SK-N-SH (cell line): ENCODE results near the gene NAE1.

Source experiments
- EP300 ChIP-seq, 2 experiments: IDR thresholded peaks; 2 replicates each; pipeline versions ENCODE4 v1.4.0 to v1.6.1; 2012; ENCODE audit warnings: borderline replicate concordance in 1 of 2, low read depth in 1 of 2, low read length in 1 of 2
- NRF1 ChIP-seq: IDR thresholded peaks from 2 replicates; pipeline ENCODE4 v1.6.1; 2012; ENCODE audit warnings: low read depth, mild to moderate bottlenecking, low read length
- RCOR1 ChIP-seq: fragments of 150-350 bp; IDR thresholded peaks from 2 replicates; pipeline ENCODE4 v1.6.1; 2017; ENCODE audit warnings: antibody characterized with exemption, low read length
- TAF1 ChIP-seq: IDR thresholded peaks from 2 replicates; pipeline ENCODE4 v1.6.1; 2012; ENCODE audit warnings: low read depth, mild to moderate bottlenecking, low read length, moderate library complexity, borderline replicate concordance
- TF ChIP-seq, protein P1 (sequence below): fragments of 200-600 bp; sonication (generic); IDR thresholded peaks from 2 replicates; pipeline ENCODE4 v1.6.1; 2017; ENCODE audit warnings: antibody characterized with exemption, mild to moderate bottlenecking, moderate library complexity
- TF ChIP-seq, protein P2 (sequence below): IDR thresholded peaks from 2 replicates; pipeline ENCODE4 v1.6.1; 2012; ENCODE audit warnings: mild to moderate bottlenecking, low read depth, low read length, moderate library complexity
- TF ChIP-seq, protein P3 (sequence below): IDR thresholded peaks from 2 replicates; pipeline ENCODE4 v1.4.0; 2012; ENCODE audit warnings: low read depth

DNA sequence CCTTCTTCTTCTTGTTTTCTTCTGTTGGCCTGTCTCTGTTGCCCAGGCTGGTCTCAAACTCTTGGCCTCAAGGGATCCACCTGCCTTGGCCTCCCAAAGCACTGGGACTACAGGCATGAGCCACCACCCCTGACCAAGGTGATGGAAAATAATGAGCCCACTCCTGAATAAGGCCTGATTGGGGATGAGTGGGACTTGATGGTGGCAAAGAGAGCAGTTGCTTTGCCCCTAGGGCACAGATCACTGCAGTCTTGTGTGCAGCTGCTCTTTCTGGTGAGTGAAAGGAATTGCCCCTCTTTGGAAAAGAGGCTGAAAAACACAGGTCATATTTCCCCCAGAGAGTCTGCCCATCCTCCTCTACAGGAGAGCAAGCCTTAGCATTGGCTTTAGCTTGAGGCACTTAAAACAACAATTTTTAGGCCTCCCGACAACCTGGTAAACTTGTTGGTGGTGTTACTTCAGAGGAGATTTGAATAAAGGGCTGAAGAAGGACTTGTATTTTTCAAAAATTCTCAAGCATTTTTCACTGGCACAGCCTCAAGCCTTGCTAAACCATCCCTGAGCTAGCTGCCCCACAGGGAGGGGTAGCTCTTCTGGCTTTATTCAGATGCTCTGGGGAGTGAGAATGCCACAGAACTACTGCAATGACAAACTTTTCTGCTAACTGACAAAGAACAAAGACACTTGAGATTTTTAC lies 43.5 kb upstream of the NAE1 start:
- TF ChIP-seq, protein P1, sequence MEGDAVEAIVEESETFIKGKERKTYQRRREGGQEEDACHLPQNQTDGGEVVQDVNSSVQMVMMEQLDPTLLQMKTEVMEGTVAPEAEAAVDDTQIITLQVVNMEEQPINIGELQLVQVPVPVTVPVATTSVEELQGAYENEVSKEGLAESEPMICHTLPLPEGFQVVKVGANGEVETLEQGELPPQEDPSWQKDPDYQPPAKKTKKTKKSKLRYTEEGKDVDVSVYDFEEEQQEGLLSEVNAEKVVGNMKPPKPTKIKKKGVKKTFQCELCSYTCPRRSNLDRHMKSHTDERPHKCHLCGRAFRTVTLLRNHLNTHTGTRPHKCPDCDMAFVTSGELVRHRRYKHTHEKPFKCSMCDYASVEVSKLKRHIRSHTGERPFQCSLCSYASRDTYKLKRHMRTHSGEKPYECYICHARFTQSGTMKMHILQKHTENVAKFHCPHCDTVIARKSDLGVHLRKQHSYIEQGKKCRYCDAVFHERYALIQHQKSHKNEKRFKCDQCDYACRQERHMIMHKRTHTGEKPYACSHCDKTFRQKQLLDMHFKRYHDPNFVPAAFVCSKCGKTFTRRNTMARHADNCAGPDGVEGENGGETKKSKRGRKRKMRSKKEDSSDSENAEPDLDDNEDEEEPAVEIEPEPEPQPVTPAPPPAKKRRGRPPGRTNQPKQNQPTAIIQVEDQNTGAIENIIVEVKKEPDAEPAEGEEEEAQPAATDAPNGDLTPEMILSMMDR: no peak
- TF ChIP-seq EP300 (IDR thresholded peaks at IDR 0.05; ENCODE audit: borderline replicate concordance in 1 of 2, low read depth in 1 of 2, low read length in 1 of 2) (no peak), RCOR1 (no peak), NRF1 (no peak), TAF1 (no peak)
- TF ChIP-seq, protein P2, sequence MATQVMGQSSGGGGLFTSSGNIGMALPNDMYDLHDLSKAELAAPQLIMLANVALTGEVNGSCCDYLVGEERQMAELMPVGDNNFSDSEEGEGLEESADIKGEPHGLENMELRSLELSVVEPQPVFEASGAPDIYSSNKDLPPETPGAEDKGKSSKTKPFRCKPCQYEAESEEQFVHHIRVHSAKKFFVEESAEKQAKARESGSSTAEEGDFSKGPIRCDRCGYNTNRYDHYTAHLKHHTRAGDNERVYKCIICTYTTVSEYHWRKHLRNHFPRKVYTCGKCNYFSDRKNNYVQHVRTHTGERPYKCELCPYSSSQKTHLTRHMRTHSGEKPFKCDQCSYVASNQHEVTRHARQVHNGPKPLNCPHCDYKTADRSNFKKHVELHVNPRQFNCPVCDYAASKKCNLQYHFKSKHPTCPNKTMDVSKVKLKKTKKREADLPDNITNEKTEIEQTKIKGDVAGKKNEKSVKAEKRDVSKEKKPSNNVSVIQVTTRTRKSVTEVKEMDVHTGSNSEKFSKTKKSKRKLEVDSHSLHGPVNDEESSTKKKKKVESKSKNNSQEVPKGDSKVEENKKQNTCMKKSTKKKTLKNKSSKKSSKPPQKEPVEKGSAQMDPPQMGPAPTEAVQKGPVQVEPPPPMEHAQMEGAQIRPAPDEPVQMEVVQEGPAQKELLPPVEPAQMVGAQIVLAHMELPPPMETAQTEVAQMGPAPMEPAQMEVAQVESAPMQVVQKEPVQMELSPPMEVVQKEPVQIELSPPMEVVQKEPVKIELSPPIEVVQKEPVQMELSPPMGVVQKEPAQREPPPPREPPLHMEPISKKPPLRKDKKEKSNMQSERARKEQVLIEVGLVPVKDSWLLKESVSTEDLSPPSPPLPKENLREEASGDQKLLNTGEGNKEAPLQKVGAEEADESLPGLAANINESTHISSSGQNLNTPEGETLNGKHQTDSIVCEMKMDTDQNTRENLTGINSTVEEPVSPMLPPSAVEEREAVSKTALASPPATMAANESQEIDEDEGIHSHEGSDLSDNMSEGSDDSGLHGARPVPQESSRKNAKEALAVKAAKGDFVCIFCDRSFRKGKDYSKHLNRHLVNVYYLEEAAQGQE: no peak
- TF ChIP-seq, protein P3, sequence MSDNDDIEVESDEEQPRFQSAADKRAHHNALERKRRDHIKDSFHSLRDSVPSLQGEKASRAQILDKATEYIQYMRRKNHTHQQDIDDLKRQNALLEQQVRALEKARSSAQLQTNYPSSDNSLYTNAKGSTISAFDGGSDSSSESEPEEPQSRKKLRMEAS: no peak
